Measurements from ENCODE around the gene ZNF469.

ZNF469 gene

GRCh38 chr16:88413631-88414030 is 30.9 kb downstream of the ZNF469 start:
- DNase-seq = no peak

- DNase-seq = no peak
Measured at GRCh38 chr16:88414521-88415380, 32.0 kb downstream of the ZNF469 start.

GRCh38 chr16:88415381-88415705 is 32.6 kb downstream of the ZNF469 start:
- no peak for DNase-seq

GRCh38 chr16:88415713-88416323 is 33.1 kb downstream of the ZNF469 start:
- DNase-seq = peak; percentile 5

- no peak for DNase-seq
Measured at GRCh38 chr16:88416686-88417085, 33.9 kb downstream of the ZNF469 start.

GRCh38 chr16:88417684-88418476 is 35.1 kb downstream of the ZNF469 start:
- no peak for DNase-seq

- no peak for DNase-seq
Measured at GRCh38 chr16:88418869-88419268, 36.1 kb downstream of the ZNF469 start.

GRCh38 chr16:88419790-88420189 is 37.0 kb downstream of the ZNF469 start:
- no peak for DNase-seq

- DNase-seq = no peak
Measured at GRCh38 chr16:88420496-88420895, 37.7 kb downstream of the ZNF469 start.

GRCh38 chr16:88421301-88421700 is 38.5 kb downstream of the ZNF469 start:
- no peak for DNase-seq

GRCh38 chr16:88421871-88422433 is 39.2 kb downstream of the ZNF469 start:
- DNase-seq = no peak

GRCh38 chr16:88422733-88423447 is 40.1 kb downstream of the ZNF469 start:
- DNase-seq = no peak

- DNase-seq = no peak
Measured at GRCh38 chr16:88423448-88423850, 40.7 kb downstream of the ZNF469 start.

- DNase-seq = no peak
Measured at GRCh38 chr16:88424587-88425235, 42.0 kb downstream of the ZNF469 start.

- no peak for DNase-seq
Measured at GRCh38 chr16:88426018-88426417, 43.3 kb downstream of the ZNF469 start.

GRCh38 chr16:88427376-88427775 is 44.6 kb downstream of the ZNF469 start:
- no peak for DNase-seq

GRCh38 chr16:88428156-88428555 is 45.4 kb downstream of the ZNF469 start:
- no peak for DNase-seq

- DNase-seq = no peak
Measured at GRCh38 chr16:88428616-88429386, 46.0 kb downstream of the ZNF469 start.

- no peak for DNase-seq
Measured at GRCh38 chr16:88429387-88430184, 46.8 kb downstream of the ZNF469 start.

GRCh38 chr16:88430185-88430523 is 47.4 kb downstream of the ZNF469 start:
- no peak for DNase-seq
